HepG2 (cell line): Measurements from ENCODE around the gene EMP2. TPM values are rescaled to one million over a fixed set of nuclear protein-coding genes. Genes with fewer than 3 reads are reported as not detected.

Source experiments
- ATAC-seq: fragments of 200-7000 bp; cut with Tn5 transposase; 3 replicates; pipeline ENCODE4 v1.9.1; 2020; ENCODE audit warnings: mild to moderate bottlenecking, moderate library complexity
- BruUV-seq: library from RNA; stranded (reverse); fragments of 400-500 nt; replicated peaks from 2 replicates; lab custom pipeline; 2021; lab: Mats Ljungman, UMichigan
- CTCF ChIA-PET: fragments of 300-600 bp; formaldehyde crosslinking; extraction: SDS; loops from one replicate; lab custom pipeline; 2021; ENCODE audit warnings: low total read pairs, inconsistent platforms, low intra/inter-chr PET ratio; lab: Yijun Ruan, JAX
- POLR2A ChIA-PET: fragments of 350-600 bp; sonication (Branson Sonifier 250); formaldehyde crosslinking; loops from one replicate; lab custom pipeline; 2020; ENCODE audit warnings: antibody characterized with exemption, inconsistent platforms; lab: Yijun Ruan, JAX
- DNase-seq: peaks from one replicate; pipeline ENCODE4 v3.0.0-alpha.2; 2015; ENCODE audit warnings: low spot score
- FAIRE-seq: peaks from 3 replicates; lab custom pipeline; 2011; peaks lifted over from hg19 to GRCh38; lab: Jason Lieb, UNC
- H2AFZ ChIP-seq: one replicate; pipeline ENCODE4 v1.6.1; 2011; ENCODE audit warnings: low read length, inconsistent platforms
- H3K27ac ChIP-seq: fragments of 300-600 bp; 3 replicates; pipeline ENCODE4 v1.8.0; 2011; ENCODE audit warnings: mixed run types, mild to moderate bottlenecking, mixed read lengths, low read length, inconsistent platforms; ENCODE audit not compliant: insufficient read depth; ENCODE audit errors: extremely low read length
- H3K27me3 ChIP-seq, 2 experiments: fragments of 200-600 bp in 1 of 2; 2 replicates in 1 of 2; 3 replicates in 1 of 2; pipeline versions ENCODE4 v1.6.0 to v1.8.0; 2011; ENCODE audit warnings: low read length in 2 of 2, mild to moderate bottlenecking in 2 of 2, moderate library complexity in 2 of 2, inconsistent platforms in 1 of 2; ENCODE audit not compliant: insufficient read depth in 2 of 2, control insufficient read depth in 1 of 2
- H3K36me3 ChIP-seq, 2 experiments: fragments of 200-600 bp in 1 of 2; replicated peaks in 1 of 2; 2 replicates in 1 of 2; 3 replicates in 1 of 2; pipeline versions ENCODE4 v1.5.1 to v1.8.0; 2011; ENCODE audit warnings: low read length in 2 of 2, inconsistent platforms in 1 of 2; ENCODE audit not compliant: insufficient read depth in 2 of 2, control insufficient read depth in 1 of 2
- H3K4me1 ChIP-seq: 2 replicates; pipeline ENCODE4 v1.5.1; 2012; ENCODE audit warnings: low read length, inconsistent platforms; ENCODE audit not compliant: insufficient read depth
- H3K4me2 ChIP-seq: 2 replicates; pipeline ENCODE4 v1.6.0; 2011; ENCODE audit warnings: low read depth, low read length, inconsistent platforms
- H3K4me3 ChIP-seq, 3 experiments: fragments of 200-600 bp in 1 of 3; sonication (generic), shearing (Covaris generic) in 1 of 3; replicated peaks in 1 of 3; 2 replicates each; pipeline ENCODE4 v1.5.1; 2011 to 2016; ENCODE audit warnings: low read length in 3 of 3, inconsistent platforms in 2 of 3, low read depth in 2 of 3, mild to moderate bottlenecking in 2 of 3, control low read depth in 1 of 3, mixed read lengths in 1 of 3; ENCODE audit not compliant: insufficient read depth in 1 of 3
- H3K79me2 ChIP-seq: one replicate; pipeline ENCODE4 v1.6.1; 2011; ENCODE audit warnings: low read length, inconsistent platforms; ENCODE audit not compliant: insufficient read depth
- H3K9ac ChIP-seq: 2 replicates; pipeline ENCODE4 v1.6.0; 2011; ENCODE audit warnings: mild to moderate bottlenecking, low read depth, low read length, inconsistent platforms; ENCODE audit not compliant: insufficient read depth
- H3K9me3 ChIP-seq: 2 replicates; pipeline ENCODE4 v1.5.1; 2012; ENCODE audit warnings: mild to moderate bottlenecking, low read length
- H4K20me1 ChIP-seq: 2 replicates; pipeline ENCODE4 v1.6.0; 2011; ENCODE audit warnings: inconsistent platforms, mild to moderate bottlenecking, low read length, moderate library complexity; ENCODE audit not compliant: insufficient read depth
- FIP1L1 ChIP-seq: fragments of 200-400 bp; formaldehyde crosslinking; IDR thresholded peaks from 2 replicates; pipeline ENCODE4 v1.6.1; 2018; ENCODE audit warnings: low read depth, mild to moderate bottlenecking, low read length, moderate library complexity, borderline replicate concordance; ENCODE audit not compliant: insufficient read depth
- TARDBP ChIP-seq: sonication (generic); formaldehyde crosslinking; IDR thresholded peaks from 2 replicates; pipeline ENCODE4 v1.8.0; 2022; ENCODE audit warnings: mild to moderate bottlenecking, missing genetic modification reagents
- ZNF446 ChIP-seq: sonication (generic); formaldehyde crosslinking; IDR thresholded peaks from 2 replicates; pipeline ENCODE4 v1.5.0; 2020; ENCODE audit warnings: mild to moderate bottlenecking, missing genetic modification reagents
- WGBS: methylation state at CpG from one replicate; pipeline ENCODE4 v1.1.6; 2017; ENCODE audit warnings: low lambda C conversion rate; 5-methylcytosine and 5-hydroxymethylcytosine counted together
- in situ Hi-C: cut with HindIII; loops from 2 replicates; pipeline ENCODE4 v1.10.0; 2017; ENCODE audit warnings: low pct_unique_long_range_greater_than_20kb; ENCODE audit not compliant: extremely low pct_ligation_motif_present
- intact Hi-C: fragments of 100-400 bp; cut with micrococcal nuclease; formaldehyde crosslinking; loops from one replicate; pipeline ENCODE4 v1.10.0; 2022; ENCODE audit not compliant: unreplicated experiment
- polyA plus RNA-seq, 8 experiments: library from polyadenylated mRNA; depleted of rRNA in 3 of 8; stranded (reverse) in 7 of 8; unstranded in 1 of 8; fragments of >200 nt; fragmentation: Illumina TruSeq in 4 of 8; extraction: Trizol in 4 of 8; gene quantifications; 2 replicates each; pipeline versions ENCODE4 v1.2.1 to v1.2.3, GENCODE V29; 2011 to 2016; ENCODE audit warnings: low read depth in 4 of 8, missing spikeins in 1 of 8, mixed read lengths in 1 of 8; ENCODE audit not compliant: insufficient read depth in 1 of 8
- total RNA-seq, 5 experiments: library from RNA; depleted of rRNA; stranded (reverse); fragments of >200 nt; fragmentation: Illumina TruSeq; extraction: Trizol; gene quantifications; 2 replicates each; pipeline ENCODE4 v1.2.3, GENCODE V29; 2016; ENCODE audit warnings: low read depth in 1 of 5

The EMP2 gene
- total and polyA plus RNA-seq, 2 of the 13 experiments (the other 11 are each of a cell fraction or from before 2014, with no cell fraction given) = 24.6 to 91.2 TPM

- intact Hi-C loops (no loop called here), in situ Hi-C loops (no loop called here)
- peaks cover 14% of the 10 kb centered on the region; the same call in 1 of the 2 replicates for H3K9me3 ChIP-seq
- no peak for DNase-seq
- POLR2A ChIA-PET = no interaction called here
- 0 out of 5 replicates have a peak, but pooled peaks cover 0 to 4% of the 10 kb centered on the region in 2 experiments for H3K27me3 ChIP-seq
- H3K4me1 ChIP-seq = peaks cover 5% of the 10 kb centered on the region; the same call in 1 of the 2 replicates
- TF ChIP-seq TARDBP (no peak), FIP1L1 (no peak)
- TF ChIP-seq, all 625 proteins: peak for 0
- CTCF ChIA-PET = no interaction called here
- FAIRE-seq (no peak), ATAC-seq (no peak)
- no peak overlapping the region for H3K4me3 ChIP-seq
- 61% methylated on average over 8 of the region's 8 CpGs for WGBS
- BruUV-seq = no TSS peak
- no peak overlapping the region for H2AFZ ChIP-seq
- no peaks in the 10 kb centered on the region for H3K36me3 ChIP-seq
- H3K4me2 ChIP-seq = no peak overlapping the region
- no peaks in the 10 kb centered on the region for H4K20me1 ChIP-seq
- H3K79me2 ChIP-seq = no peaks in the 10 kb centered on the region
- no peak overlapping the region for H3K27ac ChIP-seq
- no peak overlapping the region for H3K9ac ChIP-seq
Observed at GRCh38 chr16:10493276-10493675, 87.1 kb downstream of the EMP2 start.

GRCh38 chr16:10490141-10490540 lies 90.3 kb downstream of the EMP2 start:
- no peaks in the 10 kb centered on the region for H3K36me3 ChIP-seq
- intact Hi-C loops (no loop called here), in situ Hi-C loops (no loop called here)
- H3K27ac ChIP-seq = no peak overlapping the region
- FAIRE-seq (no peak), DNase-seq (no peak), ATAC-seq (no peak)
- POLR2A ChIA-PET = interaction anchor here (0.7 kb wide), 1 partner anchor 35 kb away, joined by 3 read pairs; no protein-coding TSS in a partner anchor
- TF ChIP-seq ZNF446 (CRISPR knock-in tag) = no peak
- no peaks in the 10 kb centered on the region for H3K27me3 ChIP-seq
- H2AFZ ChIP-seq = no peak overlapping the region
- no peak overlapping the region for H3K4me3 ChIP-seq
- H3K79me2 ChIP-seq = no peaks in the 10 kb centered on the region
- peaks cover 5% of the 10 kb centered on the region; the same call in 1 of the 2 replicates for H3K4me1 ChIP-seq
- no TSS peak for BruUV-seq
- H3K4me2 ChIP-seq = no peak overlapping the region
- no peak overlapping the region for H3K9ac ChIP-seq
- H3K9me3 ChIP-seq = peaks cover 14% of the 10 kb centered on the region; the same call in 1 of the 2 replicates
- 21% methylated on average over 1 of the region's 1 CpG for WGBS
- CTCF ChIA-PET = no interaction called here
- H4K20me1 ChIP-seq = no peaks in the 10 kb centered on the region
